ENCODE data around the gene CD28.

- TF ChIP-seq CTCF (IDR thresholded peaks at IDR 0.05; ENCODE audit: insufficient read depth, low read length) = no peak
- TF ChIP-seq REST (IDR thresholded peaks at IDR 0.05; ENCODE audit: insufficient replicate concordance, low read depth) = no peak
Measured at GRCh38 chr2:203681978-203682377, 24.5 kb upstream of the CD28 start.
